Thyroid gland (tissue), 4 donors: Measurements from ENCODE around the gene TMEM237. TPM values are rescaled to one million over a fixed set of nuclear protein-coding genes. Genes with fewer than 3 reads are reported as not detected.

ENCODE experiments used
- DNase-seq, 2 donors: peaks; one replicate each; pipeline ENCODE4 v3.0.0-alpha.2; 2019
- H3K27ac ChIP-seq, 3 donors: fragments of 200-600 bp; sonication (generic); 1 replicate in 2 of 3; 2 replicates in 1 of 3; pipeline ENCODE4 v1.5.1; 2016 to 2019; ENCODE audit warnings: mild to moderate bottlenecking in 1 of 3, moderate library complexity in 1 of 3
- H3K27me3 ChIP-seq: fragments of 200-600 bp; sonication (generic); one replicate; pipeline ENCODE4 v1.5.1; 2019
- H3K36me3 ChIP-seq, 2 donors: fragments of 200-600 bp; sonication (generic); one replicate each; pipeline ENCODE4 v1.5.1; 2016 to 2019
- H3K4me1 ChIP-seq, 2 donors: fragments of 200-600 bp; sonication (generic); one replicate each; pipeline ENCODE4 v1.5.1; 2017 to 2019
- H3K4me3 ChIP-seq, 3 donors: fragments of 200-600 bp; sonication (generic); replicated peaks in 1 of 3; 1 replicate in 2 of 3; 2 replicates in 1 of 3; pipeline ENCODE4 v1.5.1; 2016; ENCODE audit warnings: mild to moderate bottlenecking in 1 of 3
- H3K9me3 ChIP-seq: fragments of 200-600 bp; sonication (generic); one replicate; pipeline ENCODE4 v1.5.1; 2017
- POLR2A ChIP-seq, 2 donors: fragments of 450-650 bp; IDR thresholded peaks; one replicate each; pipeline ENCODE4 v1.6.1; 2017; ENCODE audit warnings: antibody characterized with exemption in 2 of 2, mild to moderate bottlenecking in 2 of 2, moderate library complexity in 1 of 2
- WGBS, 2 donors: methylation state at CpG; one replicate each; pipeline ENCODE4 v1.1.5; 2017; 5-methylcytosine and 5-hydroxymethylcytosine counted together
- intact Hi-C: fragments of 100-400 bp; cut with DNase I; formaldehyde crosslinking; loops from one replicate; pipeline ENCODE4 v1.15.1; 2023
- total RNA-seq, 4 donors: library from RNA; depleted of rRNA; stranded (reverse); fragments of >200 nt; gene quantifications; one replicate each; pipeline ENCODE4 v1.2.3, GENCODE V29; 2016
- TF ChIP-seq, protein P1 (sequence below), 6 experiments: fragments of 200-600 bp in 3 of 6; fragments of 450-650 bp in 3 of 6; sonication (generic) in 3 of 6; IDR thresholded peaks; one replicate each; pipeline ENCODE4 v1.5.1; 2016 to 2019; ENCODE audit warnings: antibody characterized with exemption in 6 of 6, mild to moderate bottlenecking in 2 of 6, inconsistent platforms in 1 of 6, moderate library complexity in 1 of 6

TMEM237 gene
- total RNA-seq, 4 donors from 2014 or later = 16.7 to 27.5 (median 19.1) TPM

DNA sequence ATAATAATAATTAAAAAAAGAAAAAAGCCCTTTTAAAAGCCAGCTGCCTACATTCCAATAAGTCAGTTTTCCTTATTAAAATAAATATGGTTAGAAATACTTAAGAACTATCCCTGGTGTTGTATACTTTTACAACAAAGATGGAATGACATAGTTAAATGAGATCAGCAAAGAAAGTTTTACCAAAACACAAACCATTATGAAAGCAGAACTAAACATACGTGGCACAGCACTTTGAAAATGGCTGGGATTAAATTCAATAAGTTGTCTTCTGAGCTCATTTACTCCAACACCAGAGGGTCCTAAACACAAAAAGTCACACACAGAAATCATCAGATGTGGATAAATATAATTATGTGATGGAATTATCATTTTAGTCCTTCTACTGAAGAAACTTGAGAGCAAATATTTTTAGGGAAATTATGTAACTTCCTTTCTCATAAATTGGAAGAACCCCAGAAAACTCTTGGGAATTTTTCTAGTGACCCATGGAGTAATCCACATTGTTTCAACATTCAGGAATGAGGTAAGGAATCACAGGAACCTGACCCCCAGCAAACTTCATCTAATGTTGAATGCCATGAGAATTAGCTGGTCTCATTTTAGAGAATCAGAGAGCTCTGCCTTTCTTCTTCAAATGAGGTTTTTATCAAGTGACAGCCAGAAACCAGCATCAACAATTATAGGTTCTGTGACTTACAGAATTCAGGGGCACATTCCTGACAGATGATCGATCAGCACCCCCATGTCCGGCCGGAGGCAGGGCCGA, 11.5 kb upstream of the TMEM237 start:
- Histone ChIP-seq H3K4me1 (no peaks in the 10 kb centered on the region), H3K27ac (no peak overlapping the region), H3K9me3 (no peaks in the 10 kb centered on the region), H3K36me3 (no peaks in the 10 kb centered on the region), H3K4me3 (no peak overlapping the region), H3K27me3 (no peaks in the 10 kb centered on the region)
- 76 to 79% methylated on average over 5 of the region's 5 CpGs for whole genome bisulfite sequencing, 2 donors
- no peak for DNase-seq
- TF ChIP-seq POLR2A (IDR thresholded peaks at IDR 0.05) = no peak
- intact Hi-C loops = no loop called here

DNA sequence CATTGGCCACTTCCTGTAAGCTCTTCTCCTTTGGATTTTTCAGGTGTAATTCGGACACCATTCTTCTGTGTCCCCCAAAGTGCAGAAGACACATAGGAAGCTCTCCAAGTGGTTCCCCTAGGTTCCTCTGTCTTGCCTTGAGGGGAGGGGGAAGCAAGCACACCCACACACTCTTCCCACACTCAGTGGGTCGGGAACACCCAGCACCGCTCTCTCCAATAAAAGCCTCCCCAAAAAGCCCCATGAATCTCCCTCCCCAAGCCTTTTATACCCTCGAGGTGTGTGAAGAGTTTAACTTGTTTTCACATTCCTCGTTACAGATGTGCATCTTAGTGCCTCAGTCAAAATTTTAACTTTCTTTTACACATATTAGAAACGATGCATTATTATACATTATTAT, 9.9 kb upstream of the TMEM237 start:
- intact Hi-C loops = no loop called here
- Histone ChIP-seq H3K27me3 (no peaks in the 10 kb centered on the region), H3K36me3 (no peaks in the 10 kb centered on the region), H3K4me3 (no peak overlapping the region), H3K27ac (no peak overlapping the region), H3K4me1 (no peaks in the 10 kb centered on the region), H3K9me3 (no peaks in the 10 kb centered on the region)
- TF ChIP-seq, protein P1, sequence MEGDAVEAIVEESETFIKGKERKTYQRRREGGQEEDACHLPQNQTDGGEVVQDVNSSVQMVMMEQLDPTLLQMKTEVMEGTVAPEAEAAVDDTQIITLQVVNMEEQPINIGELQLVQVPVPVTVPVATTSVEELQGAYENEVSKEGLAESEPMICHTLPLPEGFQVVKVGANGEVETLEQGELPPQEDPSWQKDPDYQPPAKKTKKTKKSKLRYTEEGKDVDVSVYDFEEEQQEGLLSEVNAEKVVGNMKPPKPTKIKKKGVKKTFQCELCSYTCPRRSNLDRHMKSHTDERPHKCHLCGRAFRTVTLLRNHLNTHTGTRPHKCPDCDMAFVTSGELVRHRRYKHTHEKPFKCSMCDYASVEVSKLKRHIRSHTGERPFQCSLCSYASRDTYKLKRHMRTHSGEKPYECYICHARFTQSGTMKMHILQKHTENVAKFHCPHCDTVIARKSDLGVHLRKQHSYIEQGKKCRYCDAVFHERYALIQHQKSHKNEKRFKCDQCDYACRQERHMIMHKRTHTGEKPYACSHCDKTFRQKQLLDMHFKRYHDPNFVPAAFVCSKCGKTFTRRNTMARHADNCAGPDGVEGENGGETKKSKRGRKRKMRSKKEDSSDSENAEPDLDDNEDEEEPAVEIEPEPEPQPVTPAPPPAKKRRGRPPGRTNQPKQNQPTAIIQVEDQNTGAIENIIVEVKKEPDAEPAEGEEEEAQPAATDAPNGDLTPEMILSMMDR (IDR thresholded peaks at IDR 0.05) = no peak
- no peak for TF ChIP-seq POLR2A (IDR thresholded peaks at IDR 0.05)
- DNase-seq = no peak
- WGBS, 2 donors = 77 to 86% methylated on average over 6 of the region's 6 CpGs

DNA sequence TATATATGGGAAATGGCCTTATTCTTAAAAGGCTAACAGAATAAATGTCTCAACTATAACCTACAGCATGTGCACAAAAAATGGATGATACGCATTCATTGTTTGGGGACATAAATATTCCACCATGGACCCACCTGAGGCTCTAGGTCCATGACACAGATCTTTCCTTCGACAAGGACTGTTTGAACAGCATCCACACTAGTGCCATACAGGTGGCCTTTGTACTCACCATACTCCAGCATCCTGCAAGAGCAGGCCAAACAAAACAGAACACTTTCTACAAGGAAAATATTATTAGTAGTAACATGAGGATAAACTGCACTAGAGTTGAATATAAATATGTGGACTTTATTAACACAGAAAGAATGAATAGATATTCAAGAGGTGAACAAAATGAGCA, 6.1 kb upstream of the TMEM237 start:
- Histone ChIP-seq H3K27ac (no peak overlapping the region), H3K4me3 (no peak overlapping the region), H3K4me1 (peaks cover 0 to under 1% of the 10 kb centered on the region in 2 donors), H3K36me3 (no peaks in the 10 kb centered on the region), H3K9me3 (no peaks in the 10 kb centered on the region), H3K27me3 (no peaks in the 10 kb centered on the region)
- whole genome bisulfite sequencing, 2 donors = 64 to 71% methylated on average over 2 of the region's 2 CpGs
- no peak for DNase-seq
- intact Hi-C loops = no loop called here
- TF ChIP-seq POLR2A (IDR thresholded peaks at IDR 0.05) = no peak
- TF ChIP-seq, protein P1 (IDR thresholded peaks at IDR 0.05) = no peak

DNA sequence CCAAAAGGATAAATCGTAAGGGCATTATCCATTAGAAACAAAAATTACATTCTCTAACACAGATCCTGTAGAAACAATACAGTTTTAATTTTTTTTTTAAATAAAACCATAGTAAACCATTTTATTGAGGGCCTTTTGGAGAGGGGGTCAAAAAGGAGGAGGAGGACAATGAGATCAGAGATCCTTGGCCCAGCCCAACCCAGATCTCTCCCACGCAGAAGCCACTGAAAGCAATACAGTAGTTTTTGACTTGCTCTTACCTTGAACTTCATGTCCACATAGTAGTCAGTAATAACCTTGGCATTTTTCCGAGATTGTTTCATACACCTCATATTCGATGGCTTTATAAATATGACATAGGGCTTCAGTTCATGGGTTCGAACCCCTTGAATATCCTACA, 4.1 kb upstream of the TMEM237 start:
- 89 to 96% methylated on average over 5 of the region's 5 CpGs for WGBS, 2 donors
- intact Hi-C loops = no loop called here

DNA sequence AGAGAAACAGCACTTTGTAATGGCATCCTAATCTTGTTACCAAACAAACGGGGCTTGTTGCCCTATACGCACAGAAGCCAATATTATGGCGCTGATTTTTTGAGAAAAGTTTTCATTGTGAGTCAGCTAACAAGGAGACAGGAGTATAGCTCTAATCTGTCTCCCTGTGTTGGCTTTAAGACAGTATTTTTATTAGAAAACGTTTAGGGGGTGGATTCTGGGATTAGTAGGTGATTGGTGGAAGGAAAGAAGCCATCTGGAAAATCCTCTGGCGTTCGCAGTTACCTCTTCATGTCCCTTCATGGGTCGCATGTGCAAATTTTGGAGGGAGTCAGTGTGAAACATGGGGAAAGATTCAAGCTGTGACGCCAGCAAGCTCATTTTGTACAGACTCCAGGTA, 698 bp upstream of the TMEM237 start:
- no peak overlapping the region for H3K4me3 ChIP-seq
- intact Hi-C loops = no loop called here
- TF ChIP-seq, protein P1 (IDR thresholded peaks at IDR 0.05) = no peak
- peak in 1 of 2 donors; percentile 40 for TF ChIP-seq POLR2A (IDR thresholded peaks at IDR 0.05)
- H3K9me3 ChIP-seq = no peaks in the 10 kb centered on the region
- H3K4me1 ChIP-seq = peaks cover 0 to 8% of the 10 kb centered on the region in 2 donors
- H3K27ac ChIP-seq = peak overlapping the region; percentile 73 to 91 (median 88)
- H3K36me3 ChIP-seq = no peaks in the 10 kb centered on the region
- no peaks in the 10 kb centered on the region for H3K27me3 ChIP-seq
- peak; percentile 32 to 41 for DNase-seq
- 33 to 41% methylated on average over 8 of the region's 8 CpGs for WGBS, 2 donors

More for the DNA sequence above, 4.1 kb upstream of the TMEM237 start:
- Histone ChIP-seq H3K27me3 (no peaks in the 10 kb centered on the region), H3K4me3 (no peak overlapping the region), H3K9me3 (no peaks in the 10 kb centered on the region), H3K36me3 (no peaks in the 10 kb centered on the region), H3K27ac (no peak overlapping the region), H3K4me1 (peaks cover 0 to 8% of the 10 kb centered on the region in 2 donors)
- DNase-seq = no peak
- TF ChIP-seq POLR2A (IDR thresholded peaks at IDR 0.05) = no peak
- TF ChIP-seq, protein P1 (IDR thresholded peaks at IDR 0.05) = no peak
